ENCODE data around the gene LUZP2.
A peak's percentile ranks its signal among the peaks of the same experiment; 100 is the strongest.

The LUZP2 gene

DNA sequence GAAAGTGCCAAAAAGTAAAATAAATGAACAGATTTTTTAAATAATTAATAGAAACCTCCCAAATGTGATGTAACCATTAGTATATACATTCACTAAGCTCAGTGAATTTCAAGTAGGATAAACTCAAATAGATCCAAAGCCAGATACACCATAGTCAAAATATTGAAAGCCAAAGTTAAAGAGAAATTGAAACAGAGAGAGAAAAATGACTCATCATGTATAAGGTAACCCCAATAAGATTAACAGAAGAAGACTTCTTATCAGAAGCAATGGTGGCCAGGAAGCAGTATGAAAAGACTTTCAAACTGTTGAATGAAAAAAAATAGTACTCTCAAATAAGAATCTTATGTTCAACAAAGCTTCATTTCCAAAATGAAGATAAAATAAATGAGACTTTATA, 70.5 kb downstream of the LUZP2 start:
- DNase-seq (ENCODE audit: low spot score), result no peak

- DNase-seq (ENCODE audit: low spot score), result no peak
Measured at GRCh38 chr11:24572376-24572775, 75.5 kb downstream of the LUZP2 start.

DNA sequence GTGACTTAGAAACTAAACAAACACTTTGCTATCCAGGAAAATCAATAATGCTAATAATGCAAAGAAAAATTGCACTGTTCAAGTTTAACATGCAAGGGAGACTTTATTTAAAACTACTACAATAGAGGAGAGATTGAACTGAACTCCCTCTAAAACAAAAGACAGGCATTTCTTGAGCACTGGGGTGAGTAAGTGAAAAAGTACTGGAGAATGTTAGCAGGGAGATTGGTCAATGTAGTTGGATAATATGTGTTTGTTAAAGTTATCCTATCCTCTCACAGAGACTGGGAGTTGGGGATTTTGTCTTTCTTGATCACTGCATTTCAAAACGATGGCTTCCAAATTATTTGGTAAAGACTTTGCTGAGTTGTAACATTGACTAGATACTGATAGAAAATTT, 77.6 kb downstream of the LUZP2 start:
- DNase-seq (ENCODE audit: low spot score), result no peak

GRCh38 chr11:24575392-24575791, 78.5 kb downstream of the LUZP2 start:
- no peak for DNase-seq (ENCODE audit: low spot score)

DNA sequence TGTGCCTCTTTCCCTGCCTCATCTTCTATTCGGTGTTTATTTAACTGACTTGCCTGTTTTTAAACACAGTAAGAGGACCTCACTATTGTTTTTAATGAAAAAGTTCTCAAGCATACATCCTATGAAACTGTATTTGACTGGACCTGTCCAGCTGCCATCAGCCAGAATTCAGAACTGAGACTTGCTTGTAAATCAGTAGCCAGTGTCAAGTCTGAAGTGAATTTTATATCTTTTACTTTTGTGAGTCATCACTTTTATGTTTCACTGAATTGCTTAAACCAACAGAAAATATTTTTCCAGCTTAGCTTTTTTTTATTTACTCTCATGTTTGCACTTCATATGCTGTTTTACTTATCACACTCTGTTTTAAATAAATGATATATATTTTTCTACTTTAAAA, 88.3 kb downstream of the LUZP2 start:
- no peak for DNase-seq (ENCODE audit: low spot score)

- DNase-seq (ENCODE audit: low spot score), result no peak
Measured at GRCh38 chr11:24587635-24588034, 90.8 kb downstream of the LUZP2 start.

GRCh38 chr11:24588081-24588480, 91.2 kb downstream of the LUZP2 start:
- no peak for DNase-seq (ENCODE audit: low spot score)

- no peak for DNase-seq (ENCODE audit: low spot score)
Measured at GRCh38 chr11:24589064-24589463, 92.2 kb downstream of the LUZP2 start.

DNA sequence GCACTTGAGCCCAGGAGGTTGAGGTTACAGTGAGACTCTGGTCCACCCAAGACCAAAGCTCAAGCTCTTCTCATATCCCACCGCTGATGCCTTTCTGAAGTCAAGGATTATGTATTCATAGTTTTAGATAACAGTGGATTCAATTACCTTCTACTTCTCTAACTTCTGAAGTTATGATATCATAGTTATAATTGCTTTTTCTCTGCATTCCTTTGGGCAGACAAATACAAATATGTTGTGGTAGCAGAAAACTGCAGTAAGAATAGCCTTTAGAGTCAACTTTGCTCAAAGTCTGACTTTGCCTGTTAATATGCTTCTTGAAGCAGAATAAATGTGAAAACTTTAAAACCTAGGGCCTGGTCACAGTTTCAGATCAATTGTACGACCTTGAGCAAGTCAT, 94.4 kb downstream of the LUZP2 start:
- DNase-seq (ENCODE audit: low spot score), result no peak

DNA sequence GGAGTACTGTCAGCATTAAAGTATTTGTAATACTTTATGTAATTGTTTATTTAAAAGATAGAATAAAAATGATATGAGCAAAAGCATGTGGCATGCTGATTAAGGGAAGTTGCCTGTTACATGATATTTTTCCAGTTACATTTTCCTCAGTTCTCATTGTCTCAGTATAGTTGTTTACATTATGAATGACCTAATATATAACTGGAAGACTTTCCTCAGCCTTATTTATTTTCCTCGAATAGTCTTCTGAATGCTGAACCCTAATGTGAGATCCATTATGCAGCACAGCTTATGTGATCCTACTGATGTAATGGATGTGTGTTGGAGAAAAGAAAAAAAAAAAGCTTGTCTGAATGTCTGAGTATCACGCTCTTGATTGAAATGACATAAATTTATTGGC, 95.5 kb downstream of the LUZP2 start:
- DNase-seq (ENCODE audit: low spot score), result no peak

DNA sequence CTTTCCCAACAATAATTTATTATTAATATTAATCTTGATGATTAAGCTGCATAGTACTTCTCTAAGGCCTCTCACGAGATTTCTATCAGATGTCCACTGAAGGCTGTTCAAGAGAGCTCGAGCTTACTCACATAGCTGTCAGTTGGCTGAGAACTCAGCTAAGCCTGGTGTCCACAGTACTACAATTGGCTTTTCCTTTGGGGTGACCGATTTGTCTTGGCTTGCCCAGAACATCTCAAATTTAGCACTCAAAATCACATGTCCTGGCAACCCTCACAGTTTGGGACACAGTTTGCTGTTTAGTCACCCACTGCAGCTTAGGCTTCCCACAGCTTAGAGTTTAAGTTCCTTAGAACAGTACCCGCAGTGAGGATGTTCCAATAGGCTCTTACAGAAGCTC, 96.5 kb downstream of the LUZP2 start:
- no peak for DNase-seq (ENCODE audit: low spot score)

DNA sequence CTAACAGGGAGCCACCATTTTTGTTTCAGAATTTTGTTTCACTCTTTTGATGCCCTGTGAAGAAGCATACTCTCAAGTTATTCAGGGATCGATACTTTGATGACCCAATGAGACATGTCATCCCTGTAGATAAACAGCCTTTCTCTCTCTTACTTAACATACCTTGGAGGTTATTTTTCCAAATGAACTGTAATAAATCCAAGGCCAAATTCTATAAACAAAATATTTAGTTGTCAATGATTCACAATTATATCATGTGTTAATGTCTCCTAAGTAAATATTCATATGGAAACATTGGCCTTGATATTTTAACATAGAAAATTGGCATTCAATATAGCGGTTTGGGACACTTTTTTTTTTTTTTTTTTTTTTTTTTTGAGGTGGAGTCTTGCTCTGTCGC, 97.5 kb downstream of the LUZP2 start:
- no peak for DNase-seq (ENCODE audit: low spot score)

DNA sequence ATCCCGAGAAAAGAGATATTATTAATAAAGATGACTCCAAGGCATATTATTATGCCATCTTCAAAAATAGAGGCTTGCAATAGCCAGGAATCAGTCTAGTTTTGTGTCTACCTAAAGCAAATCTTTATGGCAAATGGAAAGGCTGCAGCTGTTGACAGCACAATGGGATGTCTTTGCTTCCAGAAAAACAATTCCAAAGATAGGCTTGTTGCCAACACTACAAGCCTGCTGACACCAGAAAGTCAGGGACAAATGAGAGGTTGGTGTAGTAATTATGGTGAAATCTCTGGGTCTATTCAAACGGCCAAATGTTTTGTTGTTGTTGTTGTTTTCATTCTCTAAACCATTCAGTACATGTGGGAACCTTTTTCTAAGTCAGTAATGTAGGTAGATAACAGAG, 101.8 kb downstream of the LUZP2 start:
- DNase-seq (ENCODE audit: low spot score), result no peak

- peak; percentile 10 for DNase-seq (ENCODE audit: low spot score)
Measured at GRCh38 chr11:24609192-24610119, 112.6 kb downstream of the LUZP2 start.

GRCh38 chr11:24615451-24616160, 118.8 kb downstream of the LUZP2 start:
- DNase-seq (ENCODE audit: low spot score), result no peak

GRCh38 chr11:24617856-24618255, 121.0 kb downstream of the LUZP2 start:
- DNase-seq (ENCODE audit: low spot score), result no peak

DNA sequence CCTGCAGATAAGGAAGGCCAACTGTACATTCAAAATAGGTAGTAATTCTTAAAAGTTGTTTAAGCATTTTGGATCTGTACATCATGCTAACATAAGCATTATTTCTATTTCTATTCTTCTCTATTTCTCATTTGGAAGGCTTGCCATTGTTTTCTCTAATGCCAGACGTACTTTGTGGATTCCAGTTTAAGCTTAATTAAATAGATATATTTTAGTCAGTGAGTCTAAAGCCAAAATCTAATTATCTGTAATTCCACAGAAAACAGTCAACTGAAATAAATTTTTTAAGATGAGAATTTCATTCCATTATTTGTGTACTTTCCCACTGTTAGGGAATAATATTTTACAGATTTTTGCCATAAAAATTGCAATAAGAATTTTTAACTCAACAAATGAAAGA, 123.0 kb downstream of the LUZP2 start:
- no peak for DNase-seq (ENCODE audit: low spot score)

DNA sequence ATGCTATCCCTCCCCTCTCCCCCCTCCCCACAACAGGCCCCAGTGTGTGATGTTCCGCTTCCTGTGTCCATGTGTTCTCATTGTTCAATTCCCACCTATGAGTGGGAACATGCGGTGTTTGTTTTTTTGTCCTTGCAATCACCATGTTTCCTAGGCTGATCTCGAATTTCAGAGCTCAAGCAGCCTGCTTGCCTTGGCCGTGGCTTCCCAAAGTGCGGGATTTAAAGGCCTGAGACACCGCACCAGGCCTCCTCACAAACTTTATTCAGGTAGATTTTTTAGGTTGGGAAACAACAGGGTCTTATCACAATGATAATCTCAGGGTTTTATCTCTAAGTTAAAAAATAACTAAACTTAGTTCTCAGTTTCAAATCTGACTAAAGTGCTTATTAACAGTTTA, 125.4 kb downstream of the LUZP2 start:
- DNase-seq (ENCODE audit: low spot score), result no peak

GRCh38 chr11:24623121-24623520, 126.3 kb downstream of the LUZP2 start:
- no peak for DNase-seq (ENCODE audit: low spot score)

DNA sequence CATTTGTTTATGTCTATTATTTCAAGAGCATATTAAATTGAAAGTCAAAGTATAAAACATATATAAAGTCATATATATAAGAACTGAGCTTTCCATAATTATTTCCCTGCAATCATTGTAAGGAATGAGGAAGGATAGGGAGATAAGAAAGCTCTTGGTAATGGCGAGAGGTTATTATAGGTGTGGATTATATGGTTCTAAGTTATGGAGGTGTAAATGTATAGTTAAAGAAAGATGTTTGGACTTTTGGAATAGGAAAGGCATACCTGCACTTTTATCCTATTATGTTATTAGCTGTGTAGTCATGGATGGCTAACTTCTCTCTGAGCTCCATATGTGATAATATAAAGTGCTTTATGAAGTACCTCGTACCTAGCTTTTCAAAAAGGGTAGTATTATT, 127.6 kb downstream of the LUZP2 start:
- DNase-seq (ENCODE audit: low spot score), result no peak

DNA sequence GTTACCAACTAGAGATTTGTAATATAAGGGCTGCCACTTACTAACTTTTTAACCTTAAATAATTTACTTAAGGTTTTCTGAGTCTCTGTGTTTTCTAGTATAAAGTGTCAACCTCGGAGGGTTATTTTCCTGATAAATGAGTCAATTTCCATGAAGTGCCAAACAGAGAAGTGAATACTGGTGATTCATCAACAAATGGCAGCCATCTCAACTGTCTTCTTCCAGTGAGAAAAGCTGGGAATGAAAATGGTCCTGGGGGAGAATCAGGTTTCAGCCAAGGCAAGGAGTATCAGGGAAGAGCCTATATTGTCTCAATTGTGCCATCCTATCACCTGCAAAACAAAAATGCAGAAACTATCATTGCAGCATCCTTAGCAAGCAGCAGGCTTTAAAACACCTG, 129.1 kb downstream of the LUZP2 start:
- no peak for DNase-seq (ENCODE audit: low spot score)

DNA sequence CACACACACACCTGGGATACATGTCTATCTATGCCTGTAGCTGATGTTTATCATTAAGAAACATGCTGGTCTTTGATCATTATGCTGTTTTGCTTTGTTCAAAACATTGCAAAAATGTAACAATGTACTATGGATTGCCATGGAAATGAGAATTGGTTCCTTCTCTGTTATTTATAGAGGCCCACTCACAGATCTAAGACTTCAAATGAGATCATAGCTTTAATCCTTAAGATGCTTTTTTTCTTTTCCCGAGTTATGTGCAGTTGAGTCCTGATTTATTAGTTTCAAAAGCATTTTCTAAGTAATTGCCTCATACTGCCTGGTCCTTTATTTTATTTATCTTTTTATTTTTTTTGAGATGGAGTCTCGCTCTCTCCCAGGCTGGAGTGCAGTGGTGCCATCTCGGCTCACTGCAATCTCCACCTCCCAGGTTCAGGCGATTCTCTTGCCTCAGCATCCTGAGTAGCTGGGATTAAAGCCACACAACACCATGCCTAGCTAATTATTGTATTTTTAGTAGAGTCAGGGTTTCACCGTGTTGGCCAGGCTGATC, 131.4 kb downstream of the LUZP2 start:
- no peak for DNase-seq (ENCODE audit: low spot score)

GRCh38 chr11:24634606-24635160, 137.8 kb downstream of the LUZP2 start:
- no peak for DNase-seq (ENCODE audit: low spot score)
